COR-L47 (cell line): ENCODE measurements around the gene PLA2R1.
A peak's percentile ranks its signal among the peaks of the same experiment; 100 is the strongest.

Experiments
- DNase-seq: peaks from one replicate; lab custom pipeline; 2025; lab: John Stamatoyannopoulos, UW

Gene PLA2R1

GRCh38 chr2:160062292-160063005 lies at the start of gene PLA2R1:
TSS of gene PLA2R1 (minus strand) at chr2:160062615. CDS start at chr2:160062403, 212 bp downstream.
- no peak for DNase-seq

DNA sequence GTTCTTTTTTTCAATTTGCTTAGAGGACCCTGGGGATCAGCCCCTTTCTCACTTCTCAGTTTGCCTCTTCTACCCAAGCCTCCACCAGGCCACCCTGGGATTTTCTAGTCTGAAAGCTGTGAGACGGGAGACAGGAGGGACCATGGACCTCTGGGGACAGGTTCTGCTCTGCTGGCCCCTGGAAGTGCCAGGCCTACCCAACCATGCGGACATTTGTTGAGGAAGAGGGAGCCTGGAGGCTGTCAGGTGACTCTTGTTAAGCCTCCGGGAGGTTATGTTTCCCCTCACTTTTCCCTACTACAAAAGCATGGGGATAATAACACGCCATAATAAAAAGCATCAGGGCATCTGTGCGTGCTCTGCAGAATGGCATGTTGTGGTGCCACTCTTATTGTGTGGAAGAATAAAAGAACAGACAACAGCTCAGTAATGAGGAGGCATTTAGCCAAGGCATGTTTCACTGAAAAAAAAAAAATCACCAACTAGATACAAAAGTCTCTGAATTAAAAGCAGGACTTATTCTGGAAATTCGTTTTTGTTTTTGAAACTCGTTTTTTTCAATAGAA lies 48.3 kb upstream of the PLA2R1 start:
- DNase-seq = peak; percentile 51

DNA sequence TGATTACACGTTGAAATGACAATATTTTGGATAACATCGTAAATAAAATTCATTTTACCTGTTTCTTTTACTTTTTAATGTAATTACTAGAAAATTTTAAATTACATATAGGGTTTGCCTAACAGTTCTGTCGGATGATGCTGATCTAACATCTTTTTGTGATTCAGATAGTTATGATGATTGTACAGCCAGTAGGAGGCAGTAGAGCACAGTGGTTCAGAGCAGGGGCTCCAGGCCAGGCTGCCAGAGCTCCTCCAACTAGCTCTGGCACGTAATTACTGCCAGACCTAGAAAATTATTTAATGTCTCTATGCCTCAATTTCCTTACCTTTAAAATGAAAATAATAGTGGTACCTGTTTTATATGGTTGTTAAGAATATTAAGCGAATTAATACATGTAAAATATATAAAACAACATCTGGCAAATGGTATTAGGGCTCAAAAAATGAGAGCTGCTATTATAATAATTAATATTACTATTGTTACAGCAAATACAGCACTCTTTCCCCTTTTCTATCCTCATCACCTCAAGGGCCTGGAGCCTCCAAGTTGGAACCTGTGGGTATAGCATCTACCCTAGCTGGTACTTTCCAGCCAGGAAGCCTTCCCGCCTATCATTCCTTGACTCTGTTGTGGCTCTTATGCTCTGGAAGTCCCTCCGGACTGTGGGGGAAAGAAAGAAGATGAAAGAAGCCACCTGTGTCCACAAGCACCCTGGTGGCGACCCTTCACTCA lies 47.7 kb upstream of the PLA2R1 start:
- peak; percentile 31 for DNase-seq

GRCh38 chr2:160109243-160109642 lies 46.8 kb upstream of the PLA2R1 start:
- DNase-seq = no peak

GRCh38 chr2:160108646-160109045 lies 46.2 kb upstream of the PLA2R1 start:
- no peak for DNase-seq

DNA sequence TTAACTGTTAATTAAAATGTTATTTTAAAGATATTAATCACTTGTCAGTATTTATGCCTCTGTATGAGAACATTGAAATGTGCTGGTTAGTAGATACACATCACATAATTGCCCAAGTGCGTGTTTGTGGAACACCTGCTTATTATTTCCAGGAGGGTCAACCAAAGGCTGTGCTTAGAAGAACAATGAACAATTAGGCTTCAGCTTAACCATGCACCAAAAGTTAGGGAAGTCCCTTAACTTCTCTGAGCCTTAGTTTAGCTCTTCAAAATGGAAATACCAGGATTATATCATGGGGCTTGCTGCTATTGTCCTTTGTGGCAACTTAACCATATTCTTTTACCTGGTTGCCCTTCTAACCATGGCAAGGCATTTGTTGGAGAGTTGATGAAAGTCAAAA lies 43.0 kb upstream of the PLA2R1 start:
- DNase-seq = no peak

DNA sequence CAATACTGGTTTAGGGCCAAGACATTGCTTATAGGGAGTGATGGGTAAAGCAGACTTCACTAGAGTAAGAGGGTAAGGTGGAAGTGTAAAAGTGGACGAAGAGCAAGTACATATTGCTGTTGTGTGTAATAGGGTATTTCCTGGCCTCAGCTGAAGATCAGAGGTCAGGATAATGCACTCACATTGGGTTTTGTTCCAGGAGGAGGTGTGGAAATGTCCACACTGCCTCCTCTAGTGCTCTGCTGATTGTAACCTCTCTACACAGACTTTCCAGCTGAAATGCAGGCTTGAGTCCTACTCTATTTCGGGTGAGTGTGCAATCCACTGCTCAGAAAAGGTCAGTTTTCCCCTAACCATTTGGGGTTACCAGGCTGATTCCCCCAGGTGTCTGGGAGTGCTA lies 41.7 kb upstream of the PLA2R1 start:
- no peak for DNase-seq

- DNase-seq = no peak
Measured at GRCh38 chr2:160097326-160097725, 34.9 kb upstream of the PLA2R1 start.

- DNase-seq = no peak
Measured at GRCh38 chr2:160096409-160096808, 34.0 kb upstream of the PLA2R1 start.

DNA sequence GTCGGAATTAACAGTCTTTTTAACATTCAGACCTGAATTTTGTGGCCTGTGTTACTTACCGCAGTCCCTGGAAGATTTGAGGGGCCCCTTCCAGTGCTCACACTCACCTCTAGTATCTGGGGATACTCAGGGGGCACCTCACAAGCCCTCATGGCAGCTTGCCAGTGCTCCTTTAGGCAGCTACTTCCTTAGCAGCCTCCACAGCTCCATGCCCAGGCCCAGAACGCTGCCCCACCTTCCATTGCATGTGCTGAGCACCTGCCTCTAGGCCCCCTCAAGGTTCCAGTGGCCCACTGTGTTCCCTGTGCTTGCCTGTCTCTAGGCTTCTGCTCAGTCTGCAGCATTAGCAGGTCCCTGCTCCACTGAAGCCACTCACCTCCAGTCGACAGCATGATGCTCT lies 30.0 kb upstream of the PLA2R1 start:
- DNase-seq = no peak

GRCh38 chr2:160091381-160091780 lies 29.0 kb upstream of the PLA2R1 start:
- no peak for DNase-seq

DNA sequence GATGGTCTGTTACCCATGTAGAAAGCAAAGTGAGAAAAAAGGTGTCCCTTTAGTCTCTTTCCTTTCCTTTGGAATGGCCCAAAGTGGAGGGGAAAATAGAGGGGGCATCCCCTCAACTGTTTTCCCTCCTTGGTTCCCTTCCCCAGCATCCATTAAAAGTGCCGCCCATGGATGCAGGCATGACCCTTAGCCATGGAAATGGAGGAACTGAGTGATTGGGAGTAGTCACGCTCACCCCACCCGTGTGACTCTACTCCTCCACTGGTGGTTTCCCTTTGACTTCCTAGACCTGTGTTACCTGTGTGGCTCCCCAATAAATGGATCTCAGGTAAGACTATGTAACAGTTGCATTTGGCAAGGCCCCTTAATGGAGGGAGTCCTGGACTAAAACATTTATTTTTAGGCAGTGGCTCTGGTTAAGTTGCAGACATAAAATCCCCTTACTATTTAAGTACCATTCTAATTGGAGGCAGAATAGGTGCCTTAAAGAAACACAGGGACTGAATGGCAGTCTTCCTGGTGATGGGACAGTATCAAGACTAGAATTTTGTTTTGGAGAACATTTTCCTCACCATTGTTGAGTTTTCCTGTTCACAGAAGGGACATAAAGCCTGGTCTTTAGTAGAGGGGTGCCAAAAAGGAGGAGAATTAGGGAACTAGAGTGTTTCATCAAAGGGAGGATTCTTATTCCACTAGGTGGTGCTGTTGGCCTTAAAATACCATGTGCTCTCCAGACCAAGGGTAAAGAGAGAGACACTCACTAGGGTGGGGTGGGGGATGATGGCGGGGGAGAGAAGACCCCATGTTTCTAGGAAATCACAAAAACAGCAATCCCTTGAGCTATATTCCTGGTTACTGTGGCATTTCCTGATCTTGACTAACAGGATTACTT lies 25.7 kb upstream of the PLA2R1 start:
- DNase-seq = no peak

- DNase-seq = no peak
Measured at GRCh38 chr2:160085662-160086061, 23.2 kb upstream of the PLA2R1 start.

- DNase-seq = no peak
Measured at GRCh38 chr2:160077912-160078810, 15.7 kb upstream of the PLA2R1 start.

DNA sequence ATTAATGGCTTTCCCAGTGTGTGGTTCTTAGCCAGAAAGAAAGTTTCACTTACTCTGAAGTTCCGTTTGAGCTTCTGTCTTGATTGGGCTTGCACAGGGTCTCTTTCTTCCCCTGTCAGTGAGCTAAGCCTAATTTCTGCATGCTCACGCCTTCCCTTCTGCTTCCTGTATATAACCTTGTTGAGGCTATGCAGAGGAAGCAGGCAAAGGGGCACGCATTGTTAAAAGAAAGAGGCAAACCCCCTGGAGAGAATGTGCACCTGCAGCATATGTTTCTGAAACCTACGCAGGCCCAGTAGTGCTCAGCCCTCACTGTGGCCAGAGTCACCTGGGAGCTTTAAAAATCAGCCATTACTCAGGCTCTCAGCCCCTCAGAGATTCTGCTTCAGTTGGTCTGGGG lies 14.5 kb upstream of the PLA2R1 start:
- no peak for DNase-seq

GRCh38 chr2:160076241-160076640 lies 13.8 kb upstream of the PLA2R1 start:
- DNase-seq = no peak

DNA sequence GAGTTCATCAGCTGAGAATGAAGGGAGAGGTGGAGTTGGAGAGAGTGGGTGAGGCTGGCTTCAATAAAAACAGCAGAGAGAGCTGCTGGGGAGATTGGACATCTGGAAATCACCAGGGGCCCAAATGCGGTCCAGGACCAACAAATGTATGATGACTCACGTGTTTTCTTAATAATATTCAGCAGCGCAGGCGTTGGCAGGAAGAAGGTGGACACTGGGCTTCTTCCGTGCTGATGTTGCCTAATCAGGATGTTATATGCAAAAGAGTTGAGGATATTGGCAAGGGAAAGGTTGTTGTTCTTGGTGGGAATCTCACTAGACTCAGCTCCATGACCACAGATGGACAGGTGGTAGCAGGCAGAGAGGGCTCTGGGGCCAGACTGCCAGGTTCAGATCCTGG lies 12.8 kb upstream of the PLA2R1 start:
- no peak for DNase-seq

GRCh38 chr2:160073284-160073888 lies 11.0 kb upstream of the PLA2R1 start:
- DNase-seq = no peak

- DNase-seq = no peak
Measured at GRCh38 chr2:160068906-160069305, 6.5 kb upstream of the PLA2R1 start.

DNA sequence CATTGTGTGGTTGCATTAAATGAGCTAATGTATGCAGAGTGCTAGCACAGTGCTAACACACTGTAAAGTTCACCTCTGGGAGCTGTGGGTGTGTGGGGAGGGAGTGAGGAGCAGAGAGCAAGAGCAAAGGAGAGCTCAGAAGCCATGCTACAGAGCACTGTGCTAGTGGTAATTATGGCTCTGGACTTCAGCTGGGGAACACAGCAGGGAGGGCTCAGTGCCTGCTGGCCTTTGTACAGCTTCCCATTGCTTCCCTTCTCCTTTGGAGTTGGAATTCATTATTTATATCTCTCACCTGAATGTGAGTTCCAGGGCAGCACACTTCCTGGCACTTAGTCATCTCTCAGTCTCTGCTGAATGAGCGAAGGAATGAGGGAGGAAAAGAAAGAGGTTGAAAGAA lies 2.5 kb upstream of the PLA2R1 start:
- no peak for DNase-seq
